Memory B cell (primary cell): Measurements from ENCODE around the gene FXN.

Source experiments
- ATAC-seq: fragments of 150-1000 bp; cut with Tn5 transposase; 2 replicates; pipeline ENCODE4 v1.10.0; 2021; ENCODE audit warnings: low read depth, mild to moderate bottlenecking, moderate library complexity
- DNase-seq, 2 donors: peaks; one replicate each; pipeline ENCODE4 v3.0.0; 2022; ENCODE audit warnings: low spot score in 2 of 2
- H3K27ac Mint-ChIP-seq: one replicate; pipeline ENCODE4 v1.8.0; 2022; ENCODE audit warnings: mild to moderate bottlenecking, moderate library complexity, mixed read lengths
- H3K27me3 Mint-ChIP-seq: one replicate; pipeline ENCODE4 v1.8.0; 2022; ENCODE audit warnings: mixed read lengths
- H3K36me3 Mint-ChIP-seq: one replicate; pipeline ENCODE4 v1.8.0; 2022; ENCODE audit warnings: mild to moderate bottlenecking, mixed read lengths
- H3K4me1 Mint-ChIP-seq: one replicate; pipeline ENCODE4 v1.8.0; 2022; ENCODE audit warnings: mixed read lengths
- H3K4me3 Mint-ChIP-seq: one replicate; pipeline ENCODE4 v1.8.0; 2022; ENCODE audit warnings: mild to moderate bottlenecking, moderate library complexity, mixed read lengths
- H3K9me3 Mint-ChIP-seq: one replicate; pipeline ENCODE4 v1.8.0; 2022; ENCODE audit warnings: mixed read lengths

FXN gene

DNA sequence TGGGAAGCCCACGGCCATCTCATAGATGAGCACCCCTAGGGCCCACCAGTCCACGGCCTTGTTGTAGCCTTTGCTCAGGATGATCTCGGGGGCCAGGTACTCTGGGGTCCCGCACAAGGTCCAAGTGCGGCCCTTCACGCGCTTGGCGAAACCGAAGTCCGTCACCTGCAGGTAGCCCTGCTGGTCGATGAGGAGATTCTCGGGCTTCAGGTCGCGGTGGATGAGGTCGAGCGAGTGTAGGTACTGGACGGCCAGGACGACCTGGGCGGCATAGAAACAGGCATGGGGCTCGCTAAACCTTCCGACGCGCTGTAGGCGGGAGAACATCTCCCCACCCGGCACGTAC, 22.2 kb upstream of the FXN start:
- Mint-ChIP-seq H3K4me1 (peaks cover 7% of the 10 kb centered on the region), H3K4me3 (no peak overlapping the region), H3K27ac (no peak overlapping the region), H3K36me3 (peaks cover 5% of the 10 kb centered on the region), H3K27me3 (no peaks in the 10 kb centered on the region), H3K9me3 (no peaks in the 10 kb centered on the region)
- DNase-seq (no peak), ATAC-seq (no peak)

DNA sequence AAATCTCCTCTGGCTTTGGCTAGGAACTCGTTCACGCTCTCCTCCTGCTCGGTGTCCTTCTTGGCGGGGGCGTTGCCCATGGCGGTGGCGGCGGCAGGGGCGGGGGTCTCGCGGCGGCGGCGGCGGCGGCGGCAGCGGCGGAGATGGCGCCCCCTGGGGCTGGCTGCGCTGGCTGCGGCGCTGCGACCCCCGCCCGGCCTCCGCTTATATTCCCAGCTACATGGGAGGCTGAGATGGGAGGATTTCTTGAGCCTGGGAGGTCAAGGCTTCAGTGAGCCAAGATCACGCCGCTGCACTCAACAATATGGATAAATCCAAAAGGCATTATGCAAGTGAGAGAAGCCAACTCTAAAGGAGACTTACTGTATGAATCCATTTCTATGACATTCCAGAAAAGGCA, 21.5 kb upstream of the FXN start, which contains the start of gene PRKACG:
TSS of gene PRKACG (minus strand) at position 101 of the 400 bp plus-strand sequence. CDS start at position 80, 21 bp downstream.
- no peak for DNase-seq
- Mint-ChIP-seq H3K27ac (peak within 1 kb of the TSS; percentile 58), H3K27me3 (no peaks in the 10 kb centered on the region), H3K4me3 (peak within 1 kb of the TSS; percentile 42), H3K36me3 (peaks cover 3% of the 10 kb centered on the region), H3K4me1 (peaks cover 7% of the 10 kb centered on the region), H3K9me3 (no peaks in the 10 kb centered on the region)
- no peak for ATAC-seq

DNA sequence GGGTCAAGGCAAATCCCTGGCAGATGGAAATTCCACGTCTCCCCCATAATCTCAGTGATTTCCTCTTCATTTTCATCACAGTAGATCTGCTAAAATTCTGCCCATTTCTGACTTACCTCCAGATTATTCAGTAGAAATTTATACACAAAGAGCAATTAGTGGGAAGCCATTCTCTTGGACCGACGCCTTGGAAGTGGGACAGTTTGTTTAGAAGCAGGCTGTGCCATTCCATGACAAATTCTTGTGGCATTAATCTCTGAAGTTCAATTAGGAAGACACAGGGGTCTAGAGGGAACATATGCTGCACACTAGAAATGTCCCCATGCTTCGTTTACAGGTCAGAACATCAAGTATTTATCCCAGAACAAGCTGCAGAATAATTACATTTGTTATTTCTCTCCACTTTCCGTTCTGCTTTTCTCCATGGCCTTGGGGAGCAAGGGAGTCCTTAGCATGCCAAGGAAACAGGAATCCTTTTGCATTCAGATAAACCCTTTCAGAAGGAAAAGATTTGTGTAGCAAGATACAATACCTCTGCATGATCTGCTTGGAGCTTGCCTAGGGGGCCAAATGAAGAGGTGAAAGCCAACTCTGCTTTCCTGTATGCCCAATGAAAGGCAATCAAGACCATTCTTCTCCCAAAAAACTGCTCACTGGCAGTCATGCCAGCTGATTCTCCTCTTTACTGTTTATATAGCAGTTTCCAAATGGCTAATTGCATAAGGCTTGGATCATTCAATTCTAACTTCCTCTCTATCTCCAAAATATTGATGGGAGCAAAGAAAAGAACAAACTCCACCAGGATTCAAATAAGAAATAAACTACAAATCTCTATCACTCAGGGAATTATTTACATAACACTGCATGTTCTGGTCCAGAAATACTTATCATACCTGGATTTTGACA, 19.1 kb upstream of the FXN start:
- Mint-ChIP-seq H3K27ac (no peak overlapping the region), H3K27me3 (no peaks in the 10 kb centered on the region), H3K4me3 (no peak overlapping the region), H3K4me1 (peaks cover 7% of the 10 kb centered on the region), H3K36me3 (no peaks in the 10 kb centered on the region), H3K9me3 (no peaks in the 10 kb centered on the region)
- no peak for DNase-seq
- no peak for ATAC-seq

DNA sequence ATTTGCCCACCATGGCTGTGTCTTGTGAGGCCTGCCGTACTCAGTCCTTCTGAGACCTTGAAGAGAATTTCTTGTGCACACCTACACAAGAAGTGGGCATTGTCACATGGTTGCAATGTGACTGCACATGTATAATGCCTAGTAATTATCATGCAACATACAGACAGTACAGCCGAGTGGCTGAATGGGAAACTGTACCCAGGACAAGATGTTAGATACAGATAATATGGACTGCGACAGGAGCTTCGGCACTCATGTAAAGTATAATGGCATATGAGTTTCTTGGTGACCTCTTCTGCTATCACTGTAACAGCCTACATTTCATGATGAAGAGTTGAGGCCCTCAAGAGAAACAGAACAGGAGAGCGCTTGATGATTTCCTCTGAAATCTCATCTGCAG, 16.8 kb upstream of the FXN start:
- Mint-ChIP-seq H3K4me1 (no peaks in the 10 kb centered on the region), H3K4me3 (no peak overlapping the region), H3K36me3 (no peaks in the 10 kb centered on the region), H3K9me3 (no peaks in the 10 kb centered on the region), H3K27ac (no peak overlapping the region), H3K27me3 (peaks cover 2% of the 10 kb centered on the region)
- ATAC-seq (no peak), DNase-seq (no peak)

DNA sequence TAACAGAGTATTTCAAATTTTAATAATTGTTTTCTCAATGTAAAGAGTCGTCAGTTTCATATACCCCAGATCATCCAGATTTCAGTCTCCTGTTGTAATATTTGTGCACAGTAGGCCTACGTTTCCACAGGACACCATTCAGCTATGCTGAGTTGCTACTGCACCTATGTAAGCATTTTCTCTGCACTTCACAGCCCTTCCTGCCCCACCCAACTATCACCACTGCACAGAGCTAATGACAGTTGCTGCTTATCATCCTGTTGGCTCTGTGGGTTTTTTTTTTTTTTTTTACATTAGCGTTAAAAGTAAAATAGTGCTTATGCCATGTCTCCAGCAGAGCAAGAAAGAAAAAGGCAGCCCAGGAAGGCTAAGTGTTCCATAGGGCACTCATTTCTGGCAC, 15.7 kb upstream of the FXN start:
- H3K4me3 Mint-ChIP-seq = no peak overlapping the region
- H3K36me3 Mint-ChIP-seq = no peaks in the 10 kb centered on the region
- H3K9me3 Mint-ChIP-seq = no peaks in the 10 kb centered on the region
- H3K27ac Mint-ChIP-seq = no peak overlapping the region
- DNase-seq (no peak), ATAC-seq (no peak)
- no peaks in the 10 kb centered on the region for H3K4me1 Mint-ChIP-seq
- peaks cover 6% of the 10 kb centered on the region for H3K27me3 Mint-ChIP-seq

DNA sequence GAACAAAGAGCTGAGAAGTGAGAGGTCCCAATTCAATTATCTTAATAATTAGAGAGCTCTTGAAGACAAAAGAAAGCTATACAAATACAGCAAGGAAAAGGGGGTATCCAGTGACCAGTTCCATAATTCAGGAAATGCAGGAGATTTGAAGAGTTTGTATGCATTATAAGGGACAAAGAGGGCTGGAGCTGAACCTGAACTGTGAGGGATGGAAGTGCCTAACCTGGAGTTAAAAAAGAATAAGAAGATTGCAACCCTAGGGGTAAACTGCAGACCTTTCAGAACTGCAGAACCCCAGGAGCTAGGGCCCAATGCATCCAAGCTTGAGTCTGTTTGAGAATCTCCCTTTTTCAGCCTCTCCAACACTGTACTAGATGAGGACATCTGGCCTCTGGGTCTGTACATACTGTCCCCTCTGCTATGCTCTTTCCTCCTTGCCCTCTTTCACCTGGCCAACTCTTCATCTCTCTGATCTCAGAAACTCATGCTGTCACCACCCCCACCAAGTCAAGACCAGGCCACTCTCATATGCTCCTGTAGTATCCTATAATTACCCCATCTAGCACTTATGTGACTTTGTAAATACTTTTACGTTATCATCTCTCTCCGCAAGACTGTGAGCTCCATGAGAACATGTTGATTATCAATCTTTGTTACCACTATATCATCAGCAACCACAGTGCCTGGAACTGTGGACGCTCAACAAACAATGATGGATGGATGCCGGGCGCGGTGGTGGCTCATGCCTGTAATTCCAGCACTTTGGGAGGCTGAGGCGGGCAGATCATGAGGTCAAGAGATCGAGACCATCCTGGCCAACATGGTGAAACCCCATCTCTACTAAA, 15.0 kb upstream of the FXN start:
- no peak for DNase-seq
- Mint-ChIP-seq H3K27ac (no peak overlapping the region), H3K9me3 (no peaks in the 10 kb centered on the region), H3K4me1 (no peaks in the 10 kb centered on the region), H3K27me3 (peaks cover 6% of the 10 kb centered on the region), H3K4me3 (no peak overlapping the region), H3K36me3 (no peaks in the 10 kb centered on the region)
- no peak for ATAC-seq

DNA sequence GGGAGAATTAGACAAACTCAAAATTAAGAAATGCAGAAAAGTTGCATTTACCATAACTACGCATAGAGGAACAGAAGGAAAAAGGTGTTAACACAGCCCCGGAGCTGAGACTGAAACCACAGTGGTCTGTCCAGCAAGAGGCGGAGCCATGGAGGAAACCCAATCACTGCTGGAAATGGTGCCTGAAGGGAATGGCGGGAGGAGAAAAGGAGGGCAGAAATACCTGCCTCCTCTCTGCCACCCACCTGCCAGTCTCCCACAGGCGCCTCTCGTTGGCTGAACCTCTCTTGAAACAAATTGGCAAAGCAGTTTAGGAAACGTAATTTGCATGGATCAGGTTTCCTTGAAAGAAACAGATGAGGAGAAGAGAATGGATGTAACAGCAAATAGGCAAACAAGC, 11.9 kb upstream of the FXN start:
- H3K4me3 Mint-ChIP-seq = no peak overlapping the region
- no peak for ATAC-seq
- peaks cover 6% of the 10 kb centered on the region for H3K4me1 Mint-ChIP-seq
- peaks cover 7% of the 10 kb centered on the region for H3K27me3 Mint-ChIP-seq
- no peak overlapping the region for H3K27ac Mint-ChIP-seq
- no peaks in the 10 kb centered on the region for H3K36me3 Mint-ChIP-seq
- no peaks in the 10 kb centered on the region for H3K9me3 Mint-ChIP-seq
- DNase-seq = no peak

DNA sequence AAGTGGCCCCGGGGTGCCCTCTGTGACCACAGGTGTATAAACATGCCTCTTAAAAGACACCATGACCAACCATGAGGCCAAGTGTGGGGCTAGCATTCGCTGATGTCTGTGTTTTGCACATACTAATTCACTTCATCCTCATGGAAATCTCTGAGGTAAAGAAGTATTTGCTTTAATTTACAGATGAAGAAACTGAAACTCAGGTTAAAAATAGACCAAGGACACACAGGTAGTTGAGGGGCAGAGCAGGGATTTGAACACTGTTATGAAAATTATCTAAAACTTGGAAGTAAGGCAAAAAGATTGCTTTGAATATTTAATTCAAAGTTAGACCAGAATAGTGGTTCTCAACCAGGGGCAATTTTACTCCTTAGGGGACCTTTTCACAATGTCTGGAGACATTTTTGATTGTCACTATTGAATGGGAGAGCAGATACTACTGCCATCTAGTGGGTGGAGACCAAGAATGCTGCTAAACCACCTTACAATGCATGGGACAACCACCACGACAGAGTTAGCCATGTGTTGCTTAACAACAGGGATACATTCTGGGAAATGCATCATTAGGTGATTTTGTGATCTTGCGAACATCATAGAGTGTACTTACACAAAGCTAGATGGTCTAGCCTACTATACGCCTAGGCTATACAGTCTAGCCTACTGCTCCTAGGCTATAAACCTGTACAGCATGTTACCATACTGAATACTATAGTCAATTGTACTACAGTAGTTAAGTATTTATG, 8.0 kb upstream of the FXN start:
- peak; percentile 81 for ATAC-seq
- DNase-seq = peak; percentile 30 to 45
- Mint-ChIP-seq H3K9me3 (no peaks in the 10 kb centered on the region), H3K27ac (no peak overlapping the region), H3K27me3 (peaks cover 7% of the 10 kb centered on the region), H3K4me1 (peaks cover 6% of the 10 kb centered on the region), H3K36me3 (no peaks in the 10 kb centered on the region), H3K4me3 (no peak overlapping the region)

DNA sequence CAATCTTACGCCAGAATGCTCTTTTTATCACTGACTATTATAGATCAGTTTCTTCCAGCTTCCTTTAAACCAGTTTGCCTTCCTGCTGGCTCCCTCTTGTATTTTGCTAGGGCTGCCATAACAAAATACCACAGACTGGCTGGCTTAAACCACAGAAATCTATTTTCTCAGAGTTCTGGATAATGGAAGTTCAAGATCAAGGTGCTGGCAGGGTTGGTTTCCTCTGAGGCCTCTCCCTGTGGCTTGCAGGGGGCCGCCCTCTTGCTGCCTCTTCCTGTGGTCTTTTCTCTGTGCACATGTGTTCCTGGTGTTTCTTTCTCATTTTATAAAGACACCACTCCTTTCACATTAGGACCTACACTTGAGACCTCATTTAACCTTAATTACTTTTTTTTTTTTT, 6.8 kb upstream of the FXN start:
- H3K4me1 Mint-ChIP-seq = peaks cover 6% of the 10 kb centered on the region
- DNase-seq (no peak), ATAC-seq (no peak)
- H3K9me3 Mint-ChIP-seq = no peaks in the 10 kb centered on the region
- H3K27ac Mint-ChIP-seq = no peak overlapping the region
- no peaks in the 10 kb centered on the region for H3K36me3 Mint-ChIP-seq
- no peak overlapping the region for H3K4me3 Mint-ChIP-seq
- H3K27me3 Mint-ChIP-seq = peaks cover 5% of the 10 kb centered on the region

DNA sequence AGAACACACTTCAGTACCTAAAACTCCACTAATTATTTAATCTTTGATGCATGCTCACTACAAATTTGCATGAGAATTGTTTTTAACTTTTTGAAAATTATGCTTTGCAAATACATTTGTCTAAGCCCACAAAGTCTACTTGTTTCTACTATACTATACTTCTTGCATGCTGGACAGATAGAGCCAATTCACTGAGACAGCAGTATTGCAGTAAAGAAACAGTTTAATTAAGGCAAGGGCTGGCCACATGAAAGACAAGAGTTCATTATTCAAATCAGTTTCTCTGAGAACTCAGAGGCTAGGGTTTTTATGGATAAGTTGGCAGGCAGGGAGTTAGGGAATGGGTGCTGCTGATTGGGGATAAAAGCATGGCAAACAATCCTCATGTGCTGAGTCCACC, 6.0 kb upstream of the FXN start:
- Mint-ChIP-seq H3K36me3 (no peaks in the 10 kb centered on the region), H3K9me3 (no peaks in the 10 kb centered on the region), H3K27ac (no peak overlapping the region), H3K27me3 (peaks cover 1% of the 10 kb centered on the region), H3K4me3 (no peak overlapping the region), H3K4me1 (peaks cover 6% of the 10 kb centered on the region)
- ATAC-seq (no peak), DNase-seq (no peak)

DNA sequence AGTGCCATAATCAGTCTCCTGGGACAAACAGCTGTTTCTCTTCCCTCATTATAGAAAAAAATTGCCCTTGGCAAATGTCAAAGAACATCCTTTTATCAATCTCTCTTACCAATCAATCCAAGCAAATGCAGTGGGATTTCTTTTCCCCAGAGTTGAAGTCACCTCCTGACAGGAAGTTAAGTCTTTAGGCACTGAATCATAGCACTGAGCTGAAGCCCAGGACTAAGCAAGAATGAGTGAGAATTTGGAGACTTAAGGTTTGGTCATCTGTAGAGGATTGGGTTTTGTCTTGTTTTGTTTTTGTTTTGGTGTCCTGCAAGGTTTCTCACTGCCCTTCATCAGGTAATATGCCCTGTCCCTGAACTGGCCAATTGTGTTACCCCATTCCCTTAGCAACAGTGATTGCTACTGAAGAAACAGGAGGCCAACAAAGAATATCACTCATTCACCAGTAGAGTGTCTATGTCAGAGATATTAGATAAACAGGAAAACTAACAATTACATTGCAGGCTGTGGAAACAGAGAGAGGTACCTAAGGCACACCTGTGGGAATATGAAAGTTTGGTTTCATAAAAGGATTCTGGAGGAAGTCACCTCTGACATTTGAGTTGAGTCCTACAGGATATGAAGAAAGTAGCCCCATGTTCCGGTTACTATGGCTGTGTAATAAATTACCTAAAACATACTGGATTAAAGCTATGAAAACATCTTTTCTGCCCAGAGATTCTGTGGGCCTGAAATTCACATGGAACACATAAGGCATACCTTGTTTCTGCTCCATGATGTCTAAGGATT, 4.5 kb upstream of the FXN start:
- no peaks in the 10 kb centered on the region for H3K36me3 Mint-ChIP-seq
- DNase-seq = no peak
- H3K4me3 Mint-ChIP-seq = no peak overlapping the region
- no peaks in the 10 kb centered on the region for H3K9me3 Mint-ChIP-seq
- ATAC-seq = no peak
- H3K27ac Mint-ChIP-seq = no peak overlapping the region
- H3K4me1 Mint-ChIP-seq = peaks cover 7% of the 10 kb centered on the region
- no peaks in the 10 kb centered on the region for H3K27me3 Mint-ChIP-seq

DNA sequence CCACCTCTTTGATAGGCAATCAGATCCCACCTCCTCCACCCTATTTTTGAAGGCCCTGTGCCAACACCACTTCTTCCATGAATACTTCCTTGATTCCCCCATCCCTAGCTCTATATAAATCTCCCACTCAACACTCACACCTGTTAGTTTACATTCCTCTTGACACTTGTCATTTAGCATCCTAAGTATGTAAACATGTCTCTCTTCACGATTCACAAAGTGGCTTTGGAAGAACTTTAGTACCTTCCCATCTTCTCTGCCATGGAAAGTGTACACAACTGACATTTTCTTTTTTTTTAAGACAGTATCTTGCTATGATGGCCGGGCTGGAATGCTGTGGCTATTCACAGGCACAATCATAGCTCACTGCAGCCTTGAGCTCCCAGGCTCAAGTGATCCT, 1.5 kb upstream of the FXN start:
- H3K36me3 Mint-ChIP-seq = no peaks in the 10 kb centered on the region
- peaks cover 9% of the 10 kb centered on the region for H3K4me1 Mint-ChIP-seq
- no peak for ATAC-seq
- no peak overlapping the region for H3K4me3 Mint-ChIP-seq
- no peaks in the 10 kb centered on the region for H3K9me3 Mint-ChIP-seq
- DNase-seq = no peak
- no peaks in the 10 kb centered on the region for H3K27me3 Mint-ChIP-seq
- no peak overlapping the region for H3K27ac Mint-ChIP-seq

DNA sequence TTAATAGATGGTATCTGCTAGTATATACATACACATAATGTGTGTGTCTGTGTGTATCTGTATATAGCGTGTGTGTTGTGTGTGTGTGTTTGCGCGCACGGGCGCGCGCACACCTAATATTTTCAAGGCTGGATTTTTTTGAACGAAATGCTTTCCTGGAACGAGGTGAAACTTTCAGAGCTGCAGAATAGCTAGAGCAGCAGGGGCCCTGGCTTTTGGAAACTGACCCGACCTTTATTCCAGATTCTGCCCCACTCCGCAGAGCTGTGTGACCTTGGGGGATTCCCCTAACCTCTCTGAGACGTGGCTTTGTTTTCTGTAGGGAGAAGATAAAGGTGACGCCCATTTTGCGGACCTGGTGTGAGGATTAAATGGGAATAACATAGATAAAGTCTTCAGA, 757 bp downstream of the FXN start:
- Mint-ChIP-seq H3K4me3 (peak overlapping the region; percentile 98), H3K27ac (peak overlapping the region; percentile 94), H3K27me3 (no peaks in the 10 kb centered on the region), H3K9me3 (peaks cover 2% of the 10 kb centered on the region), H3K36me3 (peaks cover 3% of the 10 kb centered on the region), H3K4me1 (peaks cover 12% of the 10 kb centered on the region)
- DNase-seq (peak in 1 of 2 donors; percentile 22), ATAC-seq (peak; percentile 36)
